Measurements from ENCODE around the gene SARM1.

- no peak for TF ChIP-seq CTCF (IDR thresholded peaks at IDR 0.05)
- no peak for TF ChIP-seq POLR2A (IDR thresholded peaks at IDR 0.05)
Observed at GRCh38 chr17:28446716-28447395, 75.4 kb downstream of the SARM1 start.
